Type B pancreatic cell (in vitro differentiated cells): ENCODE data around the gene LRIG2. TPM values are rescaled to one million over a fixed set of nuclear protein-coding genes. Genes with fewer than 3 reads are reported as not detected.

ENCODE experiments used
- DNase-seq: peaks from one replicate; pipeline ENCODE4 v3.0.0; 2021; ENCODE audit warnings: mixed read lengths; ENCODE audit not compliant: unreplicated experiment; ENCODE audit errors: extremely low spot score
- H3K27ac Mint-ChIP-seq: 2 replicates; pipeline ENCODE4 v1.8.0; 2021; ENCODE audit warnings: mild to moderate bottlenecking, mixed read lengths
- H3K27me3 Mint-ChIP-seq: 2 replicates; pipeline ENCODE4 v1.8.0; 2021; ENCODE audit warnings: mixed read lengths
- H3K36me3 Mint-ChIP-seq: 2 replicates; pipeline ENCODE4 v1.8.0; 2021; ENCODE audit warnings: mixed read lengths
- H3K4me1 Mint-ChIP-seq: one replicate; pipeline ENCODE4 v1.8.0; 2021; ENCODE audit warnings: mixed read lengths; ENCODE audit not compliant: unreplicated experiment
- H3K4me3 Mint-ChIP-seq: 2 replicates; pipeline ENCODE4 v1.8.0; 2021; ENCODE audit warnings: mild to moderate bottlenecking, mixed read lengths
- H3K9me3 Mint-ChIP-seq: 2 replicates; pipeline ENCODE4 v1.8.0; 2021; ENCODE audit warnings: mixed read lengths
- total RNA-seq: library from RNA; stranded (reverse); gene quantifications from 2 replicates; pipeline ENCODE4 v1.2.1, GENCODE V29; 2021; ENCODE audit warnings: low replicate concordance
- TF ChIP-seq, protein P1 (sequence below): fragments of 200-600 bp; sonication (generic); conservative IDR thresholded peaks from 2 replicates; pipeline ENCODE4 v1.5.0; 2021; ENCODE audit warnings: antibody characterized with exemption, mild to moderate bottlenecking

LRIG2 gene
- total RNA-seq, 1 donor from 2014 or later = 17.7 TPM

DNA sequence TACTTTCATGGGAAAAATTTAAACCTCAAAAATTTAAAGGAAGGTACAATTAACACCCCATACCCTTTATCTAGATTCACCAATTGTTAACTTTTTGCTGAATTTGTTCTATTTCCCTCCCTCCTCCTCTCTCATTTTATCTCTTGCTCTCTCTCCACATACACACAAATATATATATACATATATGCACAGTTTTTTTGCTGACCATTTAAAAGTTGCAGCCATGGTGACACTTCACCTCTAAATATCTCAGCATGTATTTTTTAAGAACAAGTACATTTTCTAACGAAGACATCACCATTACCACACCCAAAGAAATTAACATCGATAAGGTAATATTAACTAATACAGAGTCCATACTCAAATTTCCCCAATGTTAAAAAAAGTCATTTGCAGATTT lies 33.9 kb downstream of the LRIG2 start:
- H3K4me3 Mint-ChIP-seq = no peak overlapping the region
- H3K9me3 Mint-ChIP-seq = no peaks in the 10 kb centered on the region
- no peaks in the 10 kb centered on the region for H3K27me3 Mint-ChIP-seq
- no peaks in the 10 kb centered on the region for H3K4me1 Mint-ChIP-seq
- H3K27ac Mint-ChIP-seq = no peak overlapping the region
- TF ChIP-seq, protein P1, sequence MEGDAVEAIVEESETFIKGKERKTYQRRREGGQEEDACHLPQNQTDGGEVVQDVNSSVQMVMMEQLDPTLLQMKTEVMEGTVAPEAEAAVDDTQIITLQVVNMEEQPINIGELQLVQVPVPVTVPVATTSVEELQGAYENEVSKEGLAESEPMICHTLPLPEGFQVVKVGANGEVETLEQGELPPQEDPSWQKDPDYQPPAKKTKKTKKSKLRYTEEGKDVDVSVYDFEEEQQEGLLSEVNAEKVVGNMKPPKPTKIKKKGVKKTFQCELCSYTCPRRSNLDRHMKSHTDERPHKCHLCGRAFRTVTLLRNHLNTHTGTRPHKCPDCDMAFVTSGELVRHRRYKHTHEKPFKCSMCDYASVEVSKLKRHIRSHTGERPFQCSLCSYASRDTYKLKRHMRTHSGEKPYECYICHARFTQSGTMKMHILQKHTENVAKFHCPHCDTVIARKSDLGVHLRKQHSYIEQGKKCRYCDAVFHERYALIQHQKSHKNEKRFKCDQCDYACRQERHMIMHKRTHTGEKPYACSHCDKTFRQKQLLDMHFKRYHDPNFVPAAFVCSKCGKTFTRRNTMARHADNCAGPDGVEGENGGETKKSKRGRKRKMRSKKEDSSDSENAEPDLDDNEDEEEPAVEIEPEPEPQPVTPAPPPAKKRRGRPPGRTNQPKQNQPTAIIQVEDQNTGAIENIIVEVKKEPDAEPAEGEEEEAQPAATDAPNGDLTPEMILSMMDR = no peak
- DNase-seq = no peak
- H3K36me3 Mint-ChIP-seq = peaks cover 50% of the 10 kb centered on the region

DNA sequence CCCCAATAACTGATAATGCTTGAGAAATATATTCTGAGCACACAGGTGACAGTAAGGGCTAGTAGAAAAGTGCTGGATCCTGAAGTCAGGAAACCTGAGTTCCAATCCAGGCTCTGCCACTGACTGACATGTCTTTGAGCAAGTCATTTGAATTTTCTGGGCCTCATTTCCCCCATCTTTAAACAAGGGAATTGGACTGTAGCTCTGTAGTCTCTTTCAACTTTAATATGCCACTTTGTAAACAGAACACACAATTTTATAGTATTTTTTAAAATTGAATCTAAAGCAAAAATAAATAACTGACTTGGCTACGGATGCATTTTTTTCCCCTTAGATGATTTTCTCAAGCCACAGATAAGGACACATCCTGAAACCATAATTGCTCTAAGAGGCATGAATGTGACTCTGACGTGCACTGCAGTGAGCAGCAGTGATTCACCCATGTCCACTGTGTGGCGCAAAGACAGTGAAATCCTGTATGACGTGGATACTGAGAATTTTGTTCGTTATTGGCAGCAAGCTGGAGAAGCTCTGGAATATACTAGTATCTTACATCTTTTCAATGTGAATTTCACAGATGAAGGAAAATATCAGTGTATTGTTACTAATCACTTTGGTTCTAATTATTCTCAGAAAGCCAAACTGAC lies 37.0 kb downstream of the LRIG2 start:
- Mint-ChIP-seq H3K4me1 (no peaks in the 10 kb centered on the region), H3K27me3 (no peaks in the 10 kb centered on the region), H3K4me3 (no peak overlapping the region), H3K36me3 (peaks cover 37% of the 10 kb centered on the region), H3K27ac (no peak overlapping the region), H3K9me3 (no peaks in the 10 kb centered on the region)
- TF ChIP-seq, protein P1 = peak; percentile 20
- no peak for DNase-seq

DNA sequence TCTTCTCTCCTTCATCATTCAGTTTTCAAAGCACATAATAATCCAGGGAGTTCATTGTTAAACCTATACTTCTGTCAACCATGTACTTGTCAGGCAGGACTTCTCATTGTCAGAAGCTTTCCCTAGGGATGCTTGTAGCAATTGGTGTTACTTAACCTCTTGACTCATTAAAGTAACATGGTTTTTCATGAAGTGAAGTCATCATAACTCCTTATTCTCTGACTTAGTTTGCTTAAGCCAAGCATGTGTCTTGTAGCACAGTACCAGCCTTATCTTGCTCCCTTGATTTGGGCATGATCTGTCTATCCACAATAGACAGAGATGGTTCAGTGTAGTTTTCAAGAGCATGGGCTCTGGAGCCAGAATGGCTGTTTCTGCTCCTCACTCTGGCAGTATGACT lies 45.3 kb downstream of the LRIG2 start:
- Mint-ChIP-seq H3K27ac (no peak overlapping the region), H3K9me3 (no peaks in the 10 kb centered on the region), H3K4me1 (no peaks in the 10 kb centered on the region), H3K4me3 (no peak overlapping the region), H3K27me3 (no peaks in the 10 kb centered on the region), H3K36me3 (peaks cover 40% of the 10 kb centered on the region)
- DNase-seq = no peak
- TF ChIP-seq, protein P1 = no peak

DNA sequence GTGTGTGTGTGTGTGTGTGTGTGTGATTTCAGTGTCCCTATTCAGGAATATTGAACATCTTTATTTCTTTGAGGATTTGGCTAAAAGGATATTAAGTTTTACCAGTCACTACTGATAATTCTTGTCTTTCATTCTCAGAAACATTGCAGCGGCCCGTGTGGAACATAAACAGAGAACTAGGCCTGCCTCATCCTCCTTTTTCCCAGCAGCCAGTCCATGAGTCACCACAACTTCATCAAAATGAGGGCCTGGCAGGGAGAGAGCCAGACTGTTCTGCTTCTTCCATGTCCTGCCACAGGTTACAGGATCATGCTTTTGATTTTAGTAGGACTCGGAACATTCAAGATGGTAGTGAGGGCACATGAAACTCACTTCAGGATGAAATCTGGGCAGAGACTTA lies 50.7 kb downstream of the LRIG2 start:
- peaks cover 41% of the 10 kb centered on the region for H3K36me3 Mint-ChIP-seq
- H3K27me3 Mint-ChIP-seq = no peaks in the 10 kb centered on the region
- H3K9me3 Mint-ChIP-seq = no peaks in the 10 kb centered on the region
- TF ChIP-seq, protein P1 = no peak
- DNase-seq = no peak
- no peak overlapping the region for H3K4me3 Mint-ChIP-seq
- H3K4me1 Mint-ChIP-seq = no peaks in the 10 kb centered on the region
- no peak overlapping the region for H3K27ac Mint-ChIP-seq

DNA sequence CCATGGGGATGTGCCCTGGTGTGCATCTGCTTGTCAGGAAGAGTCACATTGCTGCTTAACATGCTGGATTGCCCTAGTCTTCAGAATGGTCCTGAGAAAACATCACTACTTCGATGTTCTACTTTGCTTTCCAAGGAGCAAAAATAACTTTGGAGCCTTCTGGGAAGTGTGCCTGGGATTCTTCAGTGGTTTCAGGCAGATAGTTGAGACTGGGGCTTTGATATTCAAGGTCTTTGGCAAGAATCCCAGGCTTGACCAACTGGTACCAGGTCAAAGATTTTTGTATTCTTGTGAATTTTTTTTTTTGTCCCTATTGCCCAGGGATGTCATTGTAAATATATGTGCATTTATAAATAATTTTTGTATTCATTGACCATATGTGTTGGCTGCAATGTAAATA lies 51.4 kb downstream of the LRIG2 start:
- TF ChIP-seq, protein P1 = no peak
- H3K27me3 Mint-ChIP-seq = no peaks in the 10 kb centered on the region
- H3K9me3 Mint-ChIP-seq = no peaks in the 10 kb centered on the region
- no peak overlapping the region for H3K4me3 Mint-ChIP-seq
- no peak overlapping the region for H3K27ac Mint-ChIP-seq
- peaks cover 36% of the 10 kb centered on the region for H3K36me3 Mint-ChIP-seq
- no peak for DNase-seq
- H3K4me1 Mint-ChIP-seq = no peaks in the 10 kb centered on the region

DNA sequence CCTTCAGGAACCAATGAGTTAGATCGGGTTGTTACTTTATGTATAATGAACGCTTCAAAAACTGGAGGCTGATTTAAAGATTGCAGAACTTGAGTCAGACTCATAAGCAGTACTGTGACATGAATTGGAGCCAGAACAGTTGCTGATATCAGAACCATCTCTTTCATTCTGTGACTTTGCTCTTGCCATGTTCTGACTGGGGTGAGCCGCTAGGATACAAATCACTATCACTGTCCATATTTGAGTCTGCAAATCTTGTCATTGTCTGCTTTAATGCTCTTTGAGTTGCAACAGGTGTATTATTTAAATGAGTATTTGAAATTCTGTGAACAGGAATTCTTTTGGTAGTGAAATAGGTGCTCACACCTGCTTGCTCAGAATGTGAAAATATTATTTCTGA lies 52.5 kb downstream of the LRIG2 start:
- Mint-ChIP-seq H3K27me3 (no peaks in the 10 kb centered on the region), H3K27ac (no peak overlapping the region), H3K9me3 (no peaks in the 10 kb centered on the region), H3K4me1 (no peaks in the 10 kb centered on the region), H3K36me3 (peaks cover 44% of the 10 kb centered on the region), H3K4me3 (no peak overlapping the region)
- TF ChIP-seq, protein P1 = no peak
- no peak for DNase-seq
